RWPE1 (cell line): ENCODE measurements around the gene PEX1.
"Not testable (repeated sequence)": the region's sequence is repeated elsewhere in the genome, so short reads cannot be mapped to it uniquely, and the experiment has no call there.

Experiments
- CTCF ChIA-PET: fragments of 350-600 bp; sonication (Branson Sonifier 250); formaldehyde crosslinking; extraction: SDS; loops from one replicate; lab custom pipeline; 2021; lab: Yijun Ruan, JAX
- POLR2A ChIA-PET: fragments of 400-600 bp; formaldehyde crosslinking; extraction: SDS; loops from one replicate; lab custom pipeline; 2020; ENCODE audit warnings: antibody characterized with exemption; ENCODE audit not compliant: low non-redundant PET; lab: Yijun Ruan, JAX
- DNase-seq: peaks from one replicate; pipeline ENCODE4 v3.0.0; 2012; ENCODE audit warnings: low spot score
- H3K27ac ChIP-seq: fragments of 450-650 bp; 2 replicates; pipeline ENCODE4 v1.5.1; 2017
- CTCF ChIP-seq: fragments of 450-650 bp; conservative IDR thresholded peaks from 2 replicates; pipeline ENCODE4 v1.5.1; 2017; ENCODE audit warnings: low read depth, mild to moderate bottlenecking

Gene PEX1

GRCh38 chr7:92496876-92497275, 31.4 kb downstream of the PEX1 start:
- ChIA-PET CTCF (no interaction called here), POLR2A (no interaction called here)
- TF ChIP-seq CTCF = no peak
- no peak for DNase-seq
- no peak overlapping the region for H3K27ac ChIP-seq

GRCh38 chr7:92489634-92490033, 38.7 kb downstream of the PEX1 start:
- CTCF ChIA-PET = no interaction called here
- DNase-seq = no peak
- no peak overlapping the region for H3K27ac ChIP-seq
- no peak for TF ChIP-seq CTCF
- POLR2A ChIA-PET = no interaction called here

- no peak for TF ChIP-seq CTCF
- DNase-seq = no peak
- ChIA-PET CTCF (interaction anchor here (0.7 kb wide), 1 partner anchor 23 kb away, joined by 4 read pairs; no protein-coding TSS in a partner anchor), POLR2A (no interaction called here)
- no peak overlapping the region for H3K27ac ChIP-seq
These were observed 40.5 kb downstream of the PEX1 start for GRCh38 chr7:92487804-92488203.

GRCh38 chr7:92485974-92486373, 42.3 kb downstream of the PEX1 start:
- POLR2A ChIA-PET = no interaction called here
- H3K27ac ChIP-seq = no peak overlapping the region
- no peak for TF ChIP-seq CTCF
- no peak for DNase-seq
- CTCF ChIA-PET = no interaction called here

- POLR2A ChIA-PET = no interaction called here
- H3K27ac ChIP-seq = no peak overlapping the region
- TF ChIP-seq CTCF = no peak
- CTCF ChIA-PET = no interaction called here
- no peak for DNase-seq
These were observed 42.9 kb downstream of the PEX1 start for GRCh38 chr7:92485267-92485892.

GRCh38 chr7:92484226-92484625, 44.1 kb downstream of the PEX1 start:
- CTCF ChIA-PET, POLR2A ChIA-PET, H3K27ac ChIP-seq, DNase-seq: not testable (repeated sequence)

GRCh38 chr7:92483624-92484023, 44.7 kb downstream of the PEX1 start:
- H3K27ac ChIP-seq, CTCF ChIA-PET, DNase-seq, POLR2A ChIA-PET: not testable (repeated sequence)

GRCh38 chr7:92479146-92479545, 49.2 kb downstream of the PEX1 start:
- DNase-seq, POLR2A ChIA-PET, CTCF ChIA-PET, H3K27ac ChIP-seq: not testable (repeated sequence)
